Stromal cell of bone marrow (primary cell): ENCODE measurements around the gene SEPTIN11.

Source experiments
- DNase-seq: peaks from one replicate; pipeline ENCODE4 v3.0.0-alpha.2; 2012; ENCODE audit warnings: low read depth

The SEPTIN11 gene

GRCh38 chr4:76949276-76950051 is at the start of gene SEPTIN11:
Gene SEPTIN11 (plus strand): TSS chr4:76949752. CDS start chr4:76949904, 152 bp downstream.
- DNase-seq = peak; percentile 92

- no peak for DNase-seq
These were observed 47.2 kb upstream of the SEPTIN11 start for GRCh38 chr4:76902233-76902890.

- DNase-seq = no peak
These were observed 44.8 kb upstream of the SEPTIN11 start for GRCh38 chr4:76904646-76905190.

- no peak for DNase-seq
These were observed 44.0 kb upstream of the SEPTIN11 start for GRCh38 chr4:76905521-76905920.

GRCh38 chr4:76909711-76910110 is 39.8 kb upstream of the SEPTIN11 start:
- DNase-seq = no peak

- DNase-seq = no peak
These were observed 28.8 kb upstream of the SEPTIN11 start for GRCh38 chr4:76920715-76921114.

- DNase-seq = no peak
These were observed 25.8 kb upstream of the SEPTIN11 start for GRCh38 chr4:76923619-76924357.

GRCh38 chr4:76926841-76927240 is 22.7 kb upstream of the SEPTIN11 start:
- no peak for DNase-seq

GRCh38 chr4:76930685-76931084 is 18.9 kb upstream of the SEPTIN11 start:
- no peak for DNase-seq

- DNase-seq = no peak
These were observed 18.5 kb upstream of the SEPTIN11 start for GRCh38 chr4:76931087-76931486.

GRCh38 chr4:76931576-76932276 is 17.8 kb upstream of the SEPTIN11 start:
- no peak for DNase-seq

GRCh38 chr4:76939184-76939583 is 10.4 kb upstream of the SEPTIN11 start:
- DNase-seq = no peak

GRCh38 chr4:76943129-76943620 is 6.4 kb upstream of the SEPTIN11 start:
- no peak for DNase-seq

GRCh38 chr4:76943790-76944189 is 5.8 kb upstream of the SEPTIN11 start:
- DNase-seq = no peak

GRCh38 chr4:76947369-76947768 is 2.2 kb upstream of the SEPTIN11 start:
- no peak for DNase-seq

- DNase-seq = no peak
These were observed 893 bp upstream of the SEPTIN11 start for GRCh38 chr4:76948443-76949275.

GRCh38 chr4:76950052-76950955 is 752 bp downstream of the SEPTIN11 start:
- DNase-seq = no peak

GRCh38 chr4:76950956-76951671 is 1.6 kb downstream of the SEPTIN11 start:
- DNase-seq = no peak

GRCh38 chr4:76951672-76952010 is 2.1 kb downstream of the SEPTIN11 start:
- no peak for DNase-seq
